Medulla oblongata (tissue), 1 donor: ENCODE measurements around the gene HMX2.

ENCODE experiments used
- DNase-seq: peaks from one replicate; pipeline ENCODE4 v3.0.0-alpha.2; 2015; ENCODE audit errors: extremely low spot score

HMX2 gene

DNA sequence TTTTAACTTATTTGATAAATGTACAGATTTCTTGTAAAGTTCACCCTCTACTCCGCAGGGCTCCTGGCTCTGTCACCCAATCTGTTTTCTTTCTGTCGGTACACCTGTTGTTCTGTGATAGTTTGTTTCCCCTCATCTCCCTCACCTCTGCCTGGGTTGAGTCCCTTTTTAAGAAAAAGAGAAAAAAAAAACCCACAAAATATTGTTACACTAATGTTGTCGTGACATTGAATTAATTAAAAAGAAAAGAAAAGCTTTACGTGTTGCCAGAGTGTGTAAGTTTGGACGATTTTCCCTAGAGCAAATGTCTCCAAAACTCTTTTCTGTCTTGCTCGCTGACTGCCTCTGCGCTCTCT, 8.8 kb upstream of the HMX2 start:
- DNase-seq: no peak

- DNase-seq: no peak
These were observed 8.3 kb upstream of the HMX2 start for GRCh38 chr10:123139521-123140163.

- no peak for DNase-seq
These were observed 7.6 kb upstream of the HMX2 start for GRCh38 chr10:123140164-123140982.

- no peak for DNase-seq
These were observed 6.9 kb upstream of the HMX2 start for GRCh38 chr10:123140983-123141390.

- no peak for DNase-seq
These were observed 5.9 kb upstream of the HMX2 start for GRCh38 chr10:123141791-123142700.

DNA sequence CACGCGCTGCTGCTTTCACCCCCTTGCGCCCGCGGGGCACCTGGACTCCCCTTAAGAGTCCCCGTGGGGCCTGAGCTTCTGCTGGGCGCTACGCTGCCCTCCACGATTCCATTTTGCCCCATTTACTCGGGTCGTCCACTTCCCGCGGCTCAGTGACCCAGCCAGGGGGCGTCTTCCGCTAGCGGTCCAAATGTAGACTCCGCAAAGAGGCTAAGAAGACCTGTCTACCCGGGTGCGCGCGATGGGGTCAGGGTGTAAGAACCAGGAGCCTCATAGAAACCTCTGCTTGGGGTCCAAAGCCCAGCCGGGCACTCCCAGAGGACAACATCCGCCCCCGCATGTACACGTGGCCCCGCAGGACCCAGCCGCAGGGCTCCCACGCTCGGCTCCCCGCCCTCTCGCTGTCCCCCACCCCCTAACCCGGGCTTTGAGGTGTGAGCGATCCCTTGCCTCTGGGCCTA, 5.2 kb upstream of the HMX2 start:
- DNase-seq: no peak

- DNase-seq: no peak
These were observed 4.6 kb upstream of the HMX2 start for GRCh38 chr10:123143162-123143824.

GRCh38 chr10:123143825-123144168, 4.1 kb upstream of the HMX2 start:
- no peak for DNase-seq

DNA sequence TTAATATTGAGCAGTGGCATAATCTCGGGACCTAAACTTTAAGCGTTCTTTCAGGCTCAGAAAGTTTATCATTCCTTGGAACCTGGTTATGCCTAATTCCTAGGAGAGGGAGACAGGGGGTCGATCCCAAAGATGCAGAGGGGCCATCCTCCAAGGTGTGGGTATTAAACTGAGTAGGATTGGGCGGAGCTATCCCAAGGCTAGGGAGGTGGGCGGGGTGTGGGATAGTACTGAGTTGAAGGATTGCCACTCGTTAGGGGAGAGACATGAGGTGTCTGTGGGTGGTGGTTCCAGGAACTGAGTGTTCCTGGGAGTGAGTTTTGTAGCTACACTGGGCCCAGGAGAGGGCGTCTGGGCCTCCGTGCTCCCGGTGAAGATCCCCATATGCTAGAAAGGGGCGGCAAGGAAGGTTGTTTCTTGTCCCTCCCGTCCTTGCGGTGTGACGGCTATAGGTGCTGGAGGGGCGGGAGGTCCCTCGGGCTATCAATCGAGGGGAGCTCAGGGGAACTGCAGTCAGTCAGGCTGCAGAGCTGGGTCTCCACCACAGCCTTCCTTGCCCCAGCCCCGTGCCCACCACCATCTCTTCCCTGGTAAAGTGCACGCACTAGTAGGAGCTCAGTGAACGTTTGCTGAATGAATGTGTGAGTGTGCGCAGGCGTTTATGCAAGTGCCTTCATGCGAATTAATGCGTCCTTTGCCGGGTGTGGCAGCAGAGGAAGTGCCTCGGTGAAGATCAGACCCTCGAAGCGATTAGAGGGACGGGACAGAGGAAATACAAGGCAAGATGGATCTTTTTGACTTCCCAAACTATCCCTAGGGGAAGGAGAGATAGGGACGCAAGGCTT, 3.0 kb upstream of the HMX2 start:
- DNase-seq: no peak

- no peak for DNase-seq
These were observed 2.4 kb upstream of the HMX2 start for GRCh38 chr10:123145542-123146012.

DNA sequence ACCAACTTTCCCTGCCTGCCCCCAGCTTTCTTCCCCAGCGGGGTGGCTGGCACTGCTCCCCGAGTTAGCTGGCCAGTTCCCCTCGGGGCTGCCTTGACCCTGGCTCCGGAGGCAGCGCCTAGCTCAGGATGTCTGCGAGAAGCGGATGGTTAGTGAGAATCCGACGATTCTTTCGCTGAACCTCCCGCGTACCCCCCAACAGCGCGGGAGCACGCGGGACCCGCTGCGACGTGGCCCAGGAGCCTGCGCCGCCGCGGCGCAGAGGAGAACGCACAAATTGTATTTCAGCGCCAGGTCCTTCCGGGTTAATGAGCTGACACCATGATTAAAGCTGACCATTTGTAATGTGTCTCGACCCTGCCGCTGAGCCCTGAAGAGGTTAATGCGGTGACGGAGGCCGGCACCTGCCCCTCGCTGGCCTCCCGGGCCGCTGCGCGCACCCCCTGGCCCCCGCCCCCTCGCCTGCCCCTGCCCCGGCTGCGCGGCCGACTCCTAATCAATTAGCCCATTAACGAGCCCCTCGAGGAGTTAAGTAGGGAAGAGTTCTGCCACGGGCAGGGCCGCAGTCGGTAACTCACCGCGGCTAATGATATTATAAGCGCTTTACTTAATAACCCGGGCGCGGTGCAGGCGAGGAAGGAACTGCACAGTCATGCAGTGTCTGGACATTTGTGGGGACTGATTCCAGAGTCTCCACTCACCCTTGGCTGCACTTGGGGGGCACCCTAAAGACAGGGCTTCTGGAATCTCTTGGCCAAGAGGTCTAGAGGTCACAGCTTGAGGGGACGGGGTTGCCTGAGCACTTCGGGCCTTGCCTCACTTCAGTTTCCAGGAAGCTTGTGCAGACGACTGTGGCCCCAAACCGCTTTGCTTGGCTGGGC, 1.7 kb upstream of the HMX2 start:
- no peak for DNase-seq

DNA sequence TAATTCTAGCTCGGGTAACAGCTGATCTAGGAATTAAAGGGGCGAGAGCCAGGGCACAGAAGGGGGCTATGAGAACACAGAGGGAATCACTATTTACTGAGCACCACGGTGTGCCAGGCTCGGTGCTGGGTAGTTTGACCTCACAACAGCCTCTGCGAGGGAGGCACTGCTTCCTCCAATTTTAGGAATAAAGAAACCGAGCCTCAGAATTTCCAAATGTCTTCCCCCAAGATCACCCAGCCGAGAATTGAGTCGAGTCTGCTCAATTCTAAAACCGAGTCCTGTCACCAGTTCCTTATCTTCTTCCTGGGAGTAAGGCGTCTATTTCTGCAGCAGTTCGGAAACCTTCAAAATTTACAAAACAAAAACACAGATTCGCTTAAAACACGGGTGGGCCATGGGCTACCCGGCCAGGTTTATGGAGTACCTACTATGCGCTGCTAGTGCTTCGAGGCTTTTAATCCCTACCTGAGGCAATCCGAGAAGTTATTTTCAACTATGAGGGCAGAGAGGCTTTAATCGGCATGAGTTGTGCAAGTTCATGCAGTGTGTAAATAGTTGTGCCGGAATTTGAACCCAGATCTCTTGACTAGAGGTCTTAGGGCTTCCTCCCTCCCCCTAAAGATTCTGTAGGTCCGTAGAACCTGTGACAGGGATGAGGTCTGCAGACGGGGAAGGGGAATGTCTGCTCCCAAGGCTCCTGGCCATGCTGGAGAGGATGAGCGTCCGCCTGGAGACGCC, 872 bp upstream of the HMX2 start:
- no peak for DNase-seq

- DNase-seq: no peak
These were observed 652 bp downstream of the HMX2 start for GRCh38 chr10:123148414-123149161.

GRCh38 chr10:123149162-123149567, 1.2 kb downstream of the HMX2 start:
- no peak for DNase-seq

DNA sequence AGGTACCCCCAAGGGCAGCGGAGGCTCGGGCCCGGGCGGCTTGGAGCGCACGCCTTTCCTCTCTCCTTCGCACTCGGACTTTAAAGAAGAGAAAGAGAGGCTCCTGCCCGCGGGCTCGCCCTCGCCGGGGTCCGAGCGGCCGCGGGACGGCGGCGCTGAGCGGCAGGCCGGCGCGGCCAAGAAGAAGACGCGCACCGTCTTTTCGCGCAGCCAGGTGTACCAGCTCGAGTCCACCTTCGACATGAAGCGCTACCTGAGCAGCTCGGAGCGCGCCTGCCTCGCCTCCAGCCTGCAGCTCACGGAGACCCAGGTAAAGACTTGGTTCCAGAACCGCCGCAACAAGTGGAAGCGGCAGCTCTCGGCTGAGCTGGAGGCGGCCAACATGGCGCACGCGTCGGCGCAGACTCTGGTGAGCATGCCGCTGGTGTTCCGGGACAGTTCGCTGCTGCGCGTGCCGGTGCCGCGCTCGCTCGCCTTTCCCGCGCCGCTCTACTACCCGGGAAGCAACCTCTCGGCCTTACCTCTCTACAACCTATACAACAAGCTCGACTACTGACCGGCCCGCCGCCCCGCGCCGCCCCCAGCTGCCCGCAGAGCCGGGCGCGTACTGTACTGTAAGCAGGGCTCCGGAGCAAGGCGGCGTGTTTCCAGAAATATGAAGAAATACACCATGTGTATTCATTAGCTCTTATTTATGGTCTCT, 1.8 kb downstream of the HMX2 start:
- no peak for DNase-seq

- DNase-seq: no peak
These were observed 2.5 kb downstream of the HMX2 start for GRCh38 chr10:123150271-123150985.
